GM18868 (cell line): Measurements from ENCODE around the gene EGLN2.
"Not testable (repeated sequence)": the region's sequence is repeated elsewhere in the genome, so short reads cannot be mapped to it uniquely, and the experiment has no call there.

Experiments used
- ATAC-seq: cut with Tn5 transposase; IDR thresholded peaks from one replicate; pipeline ENCODE4 v1.9.1; 2021; ENCODE audit warnings: mild to moderate bottlenecking, moderate library complexity; ENCODE audit not compliant: unreplicated experiment

The EGLN2 gene

DNA sequence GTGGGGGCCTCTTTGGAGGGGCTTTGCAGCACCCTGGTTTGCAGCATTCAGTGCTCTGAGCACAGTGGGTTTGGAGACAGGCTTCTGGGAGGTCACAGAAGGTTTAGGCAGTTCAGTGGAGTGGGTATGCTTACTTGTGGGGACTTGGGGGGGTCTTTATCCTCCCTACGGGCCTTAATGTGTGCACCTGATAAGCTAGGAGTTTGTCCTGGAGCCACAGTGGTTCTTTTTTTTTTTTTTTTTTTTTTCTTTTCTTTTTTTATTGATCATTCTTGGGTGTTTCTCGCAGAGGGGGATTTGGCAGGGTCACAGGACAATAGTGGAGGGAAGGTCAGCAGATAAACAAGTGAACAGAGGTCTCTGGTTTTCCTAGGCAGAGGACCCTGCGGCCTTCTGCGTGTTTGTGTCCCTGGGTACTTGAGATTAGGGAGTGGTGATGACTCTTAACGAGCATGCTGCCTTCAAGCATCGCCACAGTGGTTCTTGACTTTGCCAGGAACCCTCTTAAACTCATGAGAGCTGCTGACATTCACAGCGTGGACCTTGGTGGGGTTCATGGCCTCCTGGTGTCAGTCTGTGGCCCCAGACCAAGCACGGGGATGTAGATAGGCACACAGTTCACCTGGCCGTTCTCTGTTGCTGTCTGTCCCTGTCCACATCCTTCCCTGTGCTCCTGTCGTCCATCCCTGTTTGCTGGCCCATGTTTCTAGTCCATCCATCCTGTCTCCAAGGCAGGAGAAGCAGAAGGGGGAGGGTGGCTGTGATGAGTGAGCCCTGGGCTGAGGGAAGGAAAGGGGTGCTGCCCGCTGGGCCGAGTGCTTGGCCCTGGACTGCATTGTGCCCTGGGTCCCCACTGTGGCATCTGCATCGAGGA lies 2.7 kb downstream of the EGLN2 start:
- no peak for ATAC-seq

DNA sequence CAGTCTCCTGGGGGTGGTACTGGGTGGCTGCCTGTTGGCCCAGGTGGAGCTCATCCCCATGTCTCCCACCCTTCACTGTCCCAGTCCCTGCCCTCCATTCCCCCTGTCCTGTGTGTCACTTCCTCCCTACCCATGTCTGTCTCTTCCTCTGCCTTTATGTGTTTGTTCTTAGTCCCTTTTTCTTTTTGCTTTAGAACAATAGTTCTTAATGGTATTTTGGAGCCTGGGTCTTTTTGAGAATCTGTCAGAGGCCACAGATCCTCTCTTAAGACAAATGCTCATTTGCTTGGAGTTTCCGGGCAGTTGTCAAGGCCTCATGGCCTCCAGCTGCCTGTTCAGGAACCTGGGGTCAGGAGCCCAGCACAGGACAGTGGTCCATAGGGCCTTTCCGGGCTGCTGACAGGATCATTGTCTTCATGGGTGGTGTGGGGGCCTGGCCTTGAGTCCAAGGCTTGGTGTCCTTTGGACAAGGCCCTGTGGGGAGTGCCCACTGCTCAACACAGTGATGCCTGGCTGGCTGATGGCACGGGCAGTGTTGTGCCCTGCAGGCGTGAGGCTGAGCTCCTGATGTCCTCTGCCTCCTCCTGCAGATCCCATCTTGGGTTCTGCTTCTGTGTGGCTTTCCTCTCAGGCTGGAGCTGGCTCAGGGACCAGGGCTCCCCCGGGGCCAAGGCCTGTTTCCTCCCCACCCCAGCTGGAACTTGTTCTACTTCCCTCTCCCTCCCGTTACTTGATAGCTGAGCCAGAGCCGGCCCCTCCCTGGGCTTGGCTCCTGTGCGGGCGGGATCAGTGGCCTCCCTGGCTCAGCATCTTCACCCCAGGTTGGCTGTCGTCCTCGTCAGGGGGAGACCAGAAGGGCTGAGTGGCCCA lies 3.5 kb downstream of the EGLN2 start:
- ATAC-seq: no peak

DNA sequence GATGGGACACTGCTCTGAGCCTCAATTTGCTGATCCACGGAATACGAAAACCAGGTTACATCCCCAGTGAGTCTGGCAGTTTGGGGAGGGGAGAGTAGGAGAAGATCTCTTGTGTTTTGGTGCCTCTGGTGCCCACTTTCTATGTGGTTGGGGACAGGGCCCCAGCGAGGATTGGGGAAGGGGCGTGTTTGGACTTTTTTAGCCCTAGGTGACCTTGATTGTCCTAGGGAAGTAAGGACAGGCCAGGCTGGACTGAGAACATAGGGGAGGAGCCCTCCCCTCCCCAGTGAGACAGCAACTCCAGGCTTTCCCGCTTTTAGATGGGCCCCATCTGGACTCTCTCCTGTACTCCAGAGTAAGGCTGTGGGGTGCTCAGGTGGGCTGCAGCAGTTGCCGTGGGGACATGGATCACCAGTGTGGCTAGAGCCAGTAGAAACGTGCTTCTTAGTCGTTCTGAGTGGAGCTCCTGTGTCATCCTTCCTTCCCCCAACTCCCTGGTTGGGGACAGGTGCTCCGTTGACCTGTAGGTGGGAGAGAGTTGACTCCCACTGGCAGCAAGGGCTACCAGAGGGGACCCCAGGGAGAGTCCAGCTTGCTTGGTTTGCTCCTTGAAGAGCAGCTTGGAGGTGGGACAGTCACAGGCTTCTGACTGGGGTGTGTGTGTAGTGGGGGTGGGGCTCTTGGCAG lies 4.3 kb downstream of the EGLN2 start:
- no peak for ATAC-seq

DNA sequence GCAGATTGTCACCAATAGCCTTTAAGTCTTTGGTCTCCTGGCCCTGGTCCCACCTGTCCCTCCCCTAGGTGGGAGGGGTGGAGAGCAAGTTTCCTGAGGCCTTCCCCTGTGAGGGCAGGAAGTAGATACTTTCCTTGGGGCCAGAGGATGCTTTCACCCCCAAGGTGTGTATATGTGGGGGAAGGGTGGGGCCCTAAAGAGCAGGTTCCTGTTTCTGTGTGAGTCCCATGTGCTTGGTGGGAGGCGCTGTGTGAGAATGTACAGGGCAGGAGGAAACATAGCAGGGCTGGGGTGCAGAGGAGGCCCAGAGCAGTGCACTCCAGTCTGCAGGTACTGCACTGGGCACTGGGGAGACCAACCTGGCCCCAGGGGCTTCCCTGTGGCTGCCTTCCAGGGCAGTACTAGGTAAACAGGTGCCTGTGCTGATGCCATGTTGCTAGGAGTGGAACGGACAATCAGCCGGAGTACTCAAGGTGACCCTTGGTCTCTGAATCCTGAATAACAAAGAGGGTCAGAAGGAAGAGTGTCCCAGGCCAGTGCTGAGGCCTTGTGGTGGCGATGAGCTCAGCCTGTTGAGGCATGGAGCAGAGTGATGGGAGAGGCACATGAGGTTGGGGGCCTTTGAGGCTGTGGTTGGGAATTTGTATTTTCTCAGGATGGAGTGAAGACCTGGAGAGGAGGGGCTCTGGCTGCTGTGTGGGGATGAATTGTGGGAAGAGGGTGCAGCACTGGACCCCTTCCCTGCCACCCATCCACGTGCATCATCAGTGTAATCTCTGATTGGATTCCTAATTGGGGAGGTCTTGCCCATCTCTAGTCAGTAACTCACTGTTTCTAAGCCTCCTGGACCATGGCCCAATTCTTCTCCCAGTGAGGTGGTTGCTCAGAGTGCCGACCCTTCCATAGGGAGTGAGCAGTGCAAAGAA lies 5.1 kb downstream of the EGLN2 start:
- peak; percentile 26 for ATAC-seq

DNA sequence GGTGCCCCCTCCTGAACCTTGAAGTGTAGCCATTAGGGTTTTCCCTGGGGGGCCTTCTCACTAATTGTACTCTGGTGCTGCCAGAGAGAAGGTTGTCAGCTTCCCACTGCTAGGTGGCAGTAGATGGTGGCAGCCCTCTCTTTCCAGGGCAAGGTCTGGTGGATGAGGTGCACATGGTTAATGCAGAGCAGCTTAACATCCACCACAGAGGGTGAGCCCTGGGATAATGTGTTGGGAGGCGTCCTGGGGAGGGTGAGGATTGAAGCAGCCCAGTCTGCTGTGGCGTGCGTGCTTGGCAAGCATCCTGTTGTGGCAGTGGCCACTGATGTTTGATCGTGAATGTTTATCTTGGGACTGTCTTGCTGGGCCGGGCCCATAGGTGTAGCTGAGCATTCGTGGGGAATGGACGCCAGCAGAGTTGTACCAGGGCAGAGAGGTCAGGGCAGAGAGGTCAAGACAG lies 5.8 kb downstream of the EGLN2 start:
- ATAC-seq: no peak

DNA sequence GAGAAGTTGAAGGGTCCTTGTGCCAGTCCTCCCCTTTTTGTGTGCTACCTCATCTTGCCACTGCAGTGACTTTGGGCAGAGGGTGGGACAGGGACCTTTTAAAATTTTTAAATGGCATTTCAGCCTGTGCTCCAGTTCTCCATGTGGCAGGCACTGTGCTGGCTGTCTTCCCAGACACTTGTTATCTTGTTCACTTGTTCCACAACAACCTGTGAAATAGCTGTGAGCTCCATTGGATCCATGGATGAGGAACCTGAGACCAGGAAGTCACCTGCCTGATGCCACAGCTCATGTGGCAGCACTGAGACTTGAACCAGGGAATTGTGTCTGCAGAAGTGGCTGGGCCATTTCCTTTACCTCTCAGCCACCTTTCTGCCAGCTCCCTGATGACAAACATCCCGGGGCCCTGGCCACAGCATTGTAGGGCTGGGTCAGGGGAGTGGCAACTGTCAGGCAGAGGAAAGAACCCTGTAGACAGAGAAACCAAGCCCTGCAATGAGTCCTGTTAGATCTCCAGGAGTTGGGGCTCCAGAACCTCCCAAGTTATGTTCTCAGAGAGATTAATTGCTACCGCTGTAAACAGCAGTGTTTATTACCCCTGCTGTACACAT lies 6.4 kb downstream of the EGLN2 start:
- ATAC-seq: no peak

DNA sequence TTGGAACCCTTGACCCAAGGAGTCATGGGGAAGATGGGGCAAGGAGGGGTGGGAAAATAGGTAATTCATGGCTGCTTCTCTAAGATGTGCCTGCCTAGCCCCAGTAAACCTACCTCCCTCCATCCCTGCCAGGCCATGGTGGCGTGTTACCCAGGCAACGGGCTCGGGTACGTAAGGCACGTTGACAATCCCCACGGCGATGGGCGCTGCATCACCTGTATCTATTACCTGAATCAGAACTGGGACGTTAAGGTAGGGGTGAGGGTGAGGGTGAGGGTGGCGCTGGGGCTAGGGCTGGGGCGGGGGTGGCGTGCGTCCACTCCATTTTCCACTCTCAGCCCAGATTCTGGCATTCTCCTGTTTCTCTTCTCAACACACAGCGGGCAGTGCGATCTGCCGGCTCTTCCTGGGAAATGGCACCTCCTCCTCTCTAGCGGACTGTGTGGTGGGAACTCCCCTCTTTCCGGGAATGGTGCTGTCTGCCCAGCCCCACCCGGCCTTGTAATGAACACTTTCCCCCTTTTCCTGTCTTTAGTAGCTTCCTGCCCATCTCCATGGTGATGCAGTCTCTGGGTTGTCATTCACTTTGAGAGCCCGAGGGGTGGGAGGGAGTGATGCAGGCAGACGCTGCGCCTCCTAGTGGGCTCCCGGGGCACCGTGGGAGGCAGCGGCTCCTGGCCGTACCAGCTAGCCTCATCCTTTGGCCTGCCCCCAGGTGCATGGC lies 7.6 kb downstream of the EGLN2 start:
- no peak for ATAC-seq

DNA sequence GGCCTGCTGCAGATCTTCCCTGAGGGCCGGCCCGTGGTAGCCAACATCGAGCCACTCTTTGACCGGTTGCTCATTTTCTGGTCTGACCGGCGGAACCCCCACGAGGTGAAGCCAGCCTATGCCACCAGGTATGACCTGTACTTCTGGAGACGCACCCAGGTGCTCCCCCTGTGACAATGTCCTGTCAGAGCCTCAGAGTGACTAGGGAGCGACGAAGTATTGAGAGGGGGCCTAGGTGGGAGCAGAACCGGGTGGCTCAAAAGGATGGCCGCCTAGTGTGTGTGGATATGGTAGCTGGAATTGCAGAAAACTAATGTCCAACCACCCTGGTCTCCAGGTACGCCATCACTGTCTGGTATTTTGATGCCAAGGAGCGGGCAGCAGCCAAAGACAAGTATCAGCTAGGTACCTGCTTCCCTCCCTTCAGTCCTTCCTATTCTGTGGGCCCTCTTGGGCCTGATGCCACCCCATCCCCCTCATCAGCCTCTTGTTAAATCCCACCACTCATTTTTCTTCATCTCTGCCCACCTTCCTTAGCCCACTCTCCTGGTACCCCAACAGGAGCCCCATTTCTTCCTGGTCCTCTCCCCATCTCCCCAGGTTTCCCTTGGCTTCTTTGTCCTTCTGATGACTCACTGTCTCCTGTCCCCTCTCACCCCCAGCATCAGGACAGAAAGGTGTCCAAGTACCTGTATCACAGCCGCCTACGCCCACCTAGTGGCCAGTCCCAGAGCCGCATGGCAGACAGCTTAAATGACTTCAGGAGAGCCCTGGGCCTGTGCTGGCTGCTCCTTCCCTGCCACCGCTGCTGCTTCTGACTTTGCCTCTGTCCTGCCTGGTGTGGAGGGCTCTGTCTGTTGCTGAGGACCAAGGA lies 8.4 kb downstream of the EGLN2 start:
- no peak for ATAC-seq

DNA sequence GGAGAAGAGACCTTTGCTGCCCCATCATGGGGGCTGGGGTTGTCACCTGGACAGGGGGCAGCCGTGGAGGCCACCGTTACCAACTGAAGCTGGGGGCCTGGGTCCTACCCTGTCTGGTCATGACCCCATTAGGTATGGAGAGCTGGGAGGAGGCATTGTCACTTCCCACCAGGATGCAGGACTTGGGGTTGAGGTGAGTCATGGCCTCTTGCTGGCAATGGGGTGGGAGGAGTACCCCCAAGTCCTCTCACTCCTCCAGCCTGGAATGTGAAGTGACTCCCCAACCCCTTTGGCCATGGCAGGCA lies 9.0 kb downstream of the EGLN2 start:
- ATAC-seq: no peak

DNA sequence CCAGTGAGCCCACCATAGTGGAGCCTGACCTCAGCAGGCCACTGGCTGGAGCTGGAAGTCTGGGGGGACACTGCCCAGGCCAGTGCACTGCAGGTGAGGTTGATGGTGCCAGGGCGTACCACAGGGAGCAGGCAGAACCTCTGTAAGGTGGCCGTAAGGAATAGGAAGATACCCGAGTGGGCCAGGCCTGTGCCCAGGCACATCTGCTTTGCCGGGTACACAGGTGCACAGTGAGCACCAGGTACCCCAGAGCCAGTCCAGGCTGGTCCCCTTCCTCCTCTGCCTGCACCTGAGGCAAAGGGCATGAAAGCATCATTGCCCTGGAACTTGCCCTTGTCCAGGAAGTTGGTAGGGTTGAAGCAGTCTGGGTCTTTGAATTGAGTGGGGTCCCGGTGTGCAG lies 9.5 kb downstream of the EGLN2 start:
- ATAC-seq: no peak

DNA sequence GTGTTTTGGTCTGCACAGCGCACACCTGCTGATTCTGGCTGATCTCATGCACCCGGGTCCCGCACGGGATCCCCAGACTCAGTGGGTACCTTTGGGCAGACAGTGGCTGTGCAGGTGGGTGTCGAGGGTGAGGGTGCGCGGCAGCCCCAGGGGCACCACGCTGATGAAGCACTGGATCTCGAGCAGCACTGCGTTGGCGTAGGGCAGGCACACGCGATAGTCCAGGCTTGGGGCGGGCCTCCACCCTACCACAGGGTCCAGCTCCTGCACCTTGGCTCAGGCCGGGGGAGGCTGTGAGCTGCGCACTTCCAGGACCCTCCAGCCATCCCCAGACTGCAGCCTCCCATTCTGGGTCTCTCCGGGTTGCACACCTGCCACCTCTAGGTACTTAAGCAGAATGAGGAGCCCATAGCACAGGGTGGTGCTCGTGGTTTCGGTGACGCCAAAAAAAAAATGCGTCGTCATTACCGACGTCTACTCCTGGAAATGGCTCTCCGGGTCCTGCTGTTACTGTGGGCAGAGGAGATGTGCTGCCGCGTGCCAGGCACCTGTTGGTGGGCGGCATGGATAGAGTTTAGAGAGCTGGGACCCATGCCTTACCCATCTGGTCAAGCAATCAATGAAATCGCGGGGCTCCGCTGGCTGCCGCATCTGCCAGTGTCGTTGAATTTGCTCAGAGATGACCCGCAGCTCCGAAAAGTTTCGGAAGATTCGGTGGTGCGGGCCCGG lies 10.5 kb downstream of the EGLN2 start:
- no peak for ATAC-seq

DNA sequence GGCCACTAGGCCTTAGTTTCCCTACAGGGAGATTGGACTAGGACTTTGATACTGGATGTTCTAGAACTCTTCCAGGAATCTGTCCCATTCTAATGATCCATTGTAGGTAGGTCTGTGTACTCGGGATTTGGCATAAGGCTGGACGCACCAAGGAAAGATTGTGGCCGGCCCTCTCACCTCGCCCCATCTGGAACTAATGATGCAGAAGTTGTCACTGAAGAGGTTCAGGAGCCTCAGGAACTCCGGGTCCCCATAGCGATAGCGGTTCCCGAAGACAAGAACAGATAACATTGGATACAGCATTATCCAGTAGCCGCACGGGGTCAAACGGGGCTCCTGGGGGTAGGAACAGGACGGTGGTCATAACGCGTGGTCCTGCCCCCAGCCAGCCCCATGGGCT lies 11.2 kb downstream of the EGLN2 start:
- no peak for ATAC-seq

DNA sequence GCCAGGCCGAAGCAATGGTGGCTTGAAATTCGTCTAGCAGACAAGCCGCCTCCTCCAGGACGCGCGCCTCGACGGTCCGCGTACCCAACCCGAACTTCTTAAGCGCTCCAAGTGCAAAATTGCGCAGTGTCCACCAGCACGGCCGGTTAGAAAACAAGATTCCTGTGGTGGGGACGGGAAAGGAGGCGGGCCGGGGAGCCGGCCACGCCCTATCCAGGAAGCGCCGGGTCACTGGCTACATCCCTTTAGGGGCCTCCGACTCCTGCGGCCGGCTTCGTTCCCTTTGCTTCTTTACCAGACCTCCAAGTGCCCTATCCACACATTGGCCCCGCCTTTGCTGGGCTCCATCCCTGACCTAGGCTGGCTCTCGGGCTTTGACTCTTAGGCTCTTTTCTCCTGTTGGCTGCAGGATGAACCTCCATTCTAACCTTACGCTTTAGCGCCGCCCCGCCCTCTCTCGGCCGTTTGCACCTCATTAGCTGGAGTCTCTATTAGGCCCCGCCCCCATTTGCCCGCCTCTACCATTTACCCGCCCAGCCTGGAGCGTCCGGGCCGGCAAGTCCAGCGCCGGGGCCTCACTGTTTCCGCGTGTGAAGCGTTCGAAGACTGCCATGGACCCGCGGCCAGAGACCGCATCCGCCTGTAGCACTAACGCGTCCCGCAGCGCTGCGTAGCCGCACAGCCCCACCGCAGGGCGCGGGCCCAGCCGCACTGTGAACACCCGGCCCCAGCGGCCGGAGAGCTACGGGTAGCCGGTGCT lies 11.8 kb downstream of the EGLN2 start:
- ATAC-seq: not testable (repeated sequence)

DNA sequence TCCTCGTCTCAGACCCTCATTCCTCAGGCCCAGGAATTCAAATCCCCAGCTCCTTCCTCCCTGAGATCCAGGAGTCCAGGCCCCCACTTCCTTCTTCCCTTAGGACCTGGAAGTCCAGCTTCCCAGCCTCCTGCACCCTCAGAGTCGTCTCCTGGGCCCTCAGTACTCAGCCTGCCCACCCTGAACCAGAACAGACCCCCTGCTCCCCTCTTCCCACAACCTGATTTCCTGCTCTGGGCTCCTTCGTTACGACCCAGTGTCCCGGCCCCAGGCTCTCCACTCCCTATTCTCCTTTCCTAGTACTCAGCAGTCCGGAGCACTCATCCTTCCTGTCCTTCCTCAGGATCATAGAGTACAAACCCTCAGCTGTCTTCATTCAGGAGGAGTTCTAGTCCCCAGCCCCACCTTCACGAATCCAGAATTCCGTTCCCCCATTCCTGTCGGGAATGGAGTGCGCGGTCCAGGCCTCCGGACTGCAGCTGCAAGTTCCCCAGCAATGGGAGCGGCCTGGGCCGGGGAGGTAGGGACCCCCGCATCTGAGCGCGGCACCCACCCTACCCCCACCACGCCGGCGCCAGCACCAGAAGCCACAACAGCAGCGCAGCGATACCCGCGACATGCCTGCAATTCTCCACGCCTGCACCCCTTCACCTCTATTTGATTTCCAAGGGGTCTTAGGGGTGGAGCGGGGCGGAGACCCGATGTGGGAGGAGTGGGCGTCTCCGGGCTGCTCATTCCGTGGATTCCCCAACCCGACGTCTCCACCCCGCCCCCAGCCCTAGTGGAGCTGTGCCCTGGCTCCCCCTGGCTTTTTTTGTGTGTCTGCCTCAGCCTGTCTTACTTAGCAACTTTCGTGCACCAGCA lies 12.7 kb downstream of the EGLN2 start:
- ATAC-seq: no peak

DNA sequence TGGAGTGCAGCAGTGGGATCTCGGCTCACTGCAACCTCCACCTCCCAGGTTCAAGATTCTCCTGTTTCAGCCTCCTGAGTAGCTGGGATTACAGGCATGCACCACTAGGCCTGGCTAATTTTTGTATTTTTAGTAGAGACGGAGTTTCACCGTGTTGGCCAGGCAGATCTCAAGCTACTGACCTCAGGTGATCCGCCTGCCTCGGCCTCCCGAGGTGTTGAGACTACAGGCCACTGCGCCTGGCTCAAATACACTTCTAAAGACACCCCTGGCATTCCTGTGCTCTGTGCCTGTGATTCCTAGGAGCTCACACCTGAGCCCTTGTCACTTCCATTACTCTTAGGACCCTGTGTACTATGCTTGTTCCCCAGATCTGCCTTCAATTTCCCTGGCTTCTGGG lies 13.6 kb downstream of the EGLN2 start:
- not testable (repeated sequence) for ATAC-seq

DNA sequence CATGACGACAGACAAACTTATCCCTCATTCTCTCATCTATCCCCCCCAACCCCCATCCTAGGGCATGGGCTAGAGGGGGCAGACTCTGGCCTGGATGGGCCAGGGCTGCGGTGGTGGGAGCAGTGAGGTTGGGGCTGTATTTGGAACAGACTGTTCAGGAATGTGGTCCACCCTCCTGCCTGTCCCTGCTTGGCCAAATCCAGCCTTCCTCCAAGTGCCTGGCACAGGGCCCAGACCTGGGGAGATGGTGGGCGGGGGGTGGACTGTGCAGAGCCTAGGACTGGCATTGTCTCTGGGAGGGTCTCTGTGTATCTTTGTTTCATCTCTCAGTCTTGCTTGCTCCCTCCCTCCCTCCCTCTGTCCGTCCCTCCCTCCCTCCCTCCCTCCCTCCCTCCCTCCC lies 14.2 kb downstream of the EGLN2 start:
- ATAC-seq: no peak
